Measurements from ENCODE around the gene ATXN1. TPM values are rescaled to one million over a fixed set of nuclear protein-coding genes. Genes with fewer than 3 reads are reported as not detected.

ATXN1 gene
- total and polyA plus RNA-seq, 2 of the 13 experiments (the other 11 are each of a cell fraction or from before 2014, with no cell fraction given) = 20.7 to 39.5 TPM

DNA sequence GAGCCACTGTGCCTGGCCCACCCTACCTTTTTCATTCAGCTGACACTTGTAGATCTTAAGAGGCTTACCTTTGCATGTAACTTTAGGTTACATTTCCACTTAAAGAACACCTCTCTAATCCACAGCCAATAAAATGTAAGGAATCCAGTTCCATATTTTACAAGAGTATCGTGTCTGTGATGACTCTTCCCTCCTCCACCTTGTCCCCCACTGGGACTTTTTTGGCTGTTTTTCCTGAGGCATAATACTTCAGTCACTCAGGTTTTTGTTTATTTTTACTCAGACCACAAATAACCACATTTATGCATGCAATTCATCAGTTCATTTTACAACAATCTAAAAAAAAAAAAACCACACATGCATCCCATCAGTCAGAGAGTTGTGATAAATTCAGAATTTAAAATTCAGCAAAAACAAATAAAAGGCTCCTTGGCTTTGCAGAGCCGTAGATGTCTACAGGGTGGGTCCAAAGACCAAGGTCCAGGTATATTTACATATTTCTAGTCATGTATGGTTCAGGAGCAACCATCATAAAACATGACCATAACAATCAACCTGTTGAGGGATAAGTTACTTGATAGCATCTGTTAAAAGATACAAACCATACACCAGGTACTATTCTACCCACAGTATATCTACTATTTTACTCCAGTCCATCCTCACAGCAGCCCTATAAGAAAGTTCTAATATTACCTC lies 9.9 kb downstream of the ATXN1 start (continued):
- TF ChIP-seq STAT6 (CRISPR knock-in tag; IDR thresholded peaks at IDR 0.05; ENCODE audit: borderline replicate concordance) = no peak
- no peak for TF ChIP-seq RXRB (CRISPR knock-in tag; IDR thresholded peaks at IDR 0.05; ENCODE audit: borderline replicate concordance)
- no peak for TF ChIP-seq SMC3 (IDR thresholded peaks at IDR 0.05; ENCODE audit: low read length)
- TF ChIP-seq HNF4A (CRISPR knock-in tag; IDR thresholded peaks at IDR 0.05) = peak; percentile 52
- peak; percentile 42 for TF ChIP-seq ARID5B (CRISPR knock-in tag; IDR thresholded peaks at IDR 0.05)
- no peak for TF ChIP-seq FOXK1 (CRISPR knock-in tag; IDR thresholded peaks at IDR 0.05; ENCODE audit: borderline replicate concordance, low read depth)
- TF ChIP-seq ZNF205 (CRISPR knock-in tag; IDR thresholded peaks at IDR 0.05) = no peak
- no peak for TF ChIP-seq ZFP62 (CRISPR knock-in tag; IDR thresholded peaks at IDR 0.05)
- TF ChIP-seq, protein P1, sequence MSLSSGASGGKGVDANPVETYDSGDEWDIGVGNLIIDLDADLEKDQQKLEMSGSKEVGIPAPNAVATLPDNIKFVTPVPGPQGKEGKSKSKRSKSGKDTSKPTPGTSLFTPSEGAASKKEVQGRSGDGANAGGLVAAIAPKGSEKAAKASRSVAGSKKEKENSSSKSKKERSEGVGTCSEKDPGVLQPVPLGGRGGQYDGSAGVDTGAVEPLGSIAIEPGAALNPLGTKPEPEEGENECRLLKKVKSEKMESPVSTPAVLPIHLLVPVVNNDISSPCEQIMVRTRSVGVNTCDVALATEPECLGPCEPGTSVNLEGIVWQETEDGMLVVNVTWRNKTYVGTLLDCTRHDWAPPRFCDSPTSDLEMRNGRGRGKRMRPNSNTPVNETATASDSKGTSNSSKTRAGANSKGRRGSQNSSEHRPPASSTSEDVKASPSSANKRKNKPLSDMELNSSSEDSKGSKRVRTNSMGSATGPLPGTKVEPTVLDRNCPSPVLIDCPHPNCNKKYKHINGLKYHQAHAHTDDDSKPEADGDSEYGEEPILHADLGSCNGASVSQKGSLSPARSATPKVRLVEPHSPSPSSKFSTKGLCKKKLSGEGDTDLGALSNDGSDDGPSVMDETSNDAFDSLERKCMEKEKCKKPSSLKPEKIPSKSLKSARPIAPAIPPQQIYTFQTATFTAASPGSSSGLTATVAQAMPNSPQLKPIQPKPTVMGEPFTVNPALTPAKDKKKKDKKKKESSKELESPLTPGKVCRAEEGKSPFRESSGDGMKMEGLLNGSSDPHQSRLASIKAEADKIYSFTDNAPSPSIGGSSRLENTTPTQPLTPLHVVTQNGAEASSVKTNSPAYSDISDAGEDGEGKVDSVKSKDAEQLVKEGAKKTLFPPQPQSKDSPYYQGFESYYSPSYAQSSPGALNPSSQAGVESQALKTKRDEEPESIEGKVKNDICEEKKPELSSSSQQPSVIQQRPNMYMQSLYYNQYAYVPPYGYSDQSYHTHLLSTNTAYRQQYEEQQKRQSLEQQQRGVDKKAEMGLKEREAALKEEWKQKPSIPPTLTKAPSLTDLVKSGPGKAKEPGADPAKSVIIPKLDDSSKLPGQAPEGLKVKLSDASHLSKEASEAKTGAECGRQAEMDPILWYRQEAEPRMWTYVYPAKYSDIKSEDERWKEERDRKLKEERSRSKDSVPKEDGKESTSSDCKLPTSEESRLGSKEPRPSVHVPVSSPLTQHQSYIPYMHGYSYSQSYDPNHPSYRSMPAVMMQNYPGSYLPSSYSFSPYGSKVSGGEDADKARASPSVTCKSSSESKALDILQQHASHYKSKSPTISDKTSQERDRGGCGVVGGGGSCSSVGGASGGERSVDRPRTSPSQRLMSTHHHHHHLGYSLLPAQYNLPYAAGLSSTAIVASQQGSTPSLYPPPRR (CRISPR knock-in tag; IDR thresholded peaks at IDR 0.05; ENCODE audit: borderline replicate concordance) = no peak
- TF ChIP-seq, protein P2, sequence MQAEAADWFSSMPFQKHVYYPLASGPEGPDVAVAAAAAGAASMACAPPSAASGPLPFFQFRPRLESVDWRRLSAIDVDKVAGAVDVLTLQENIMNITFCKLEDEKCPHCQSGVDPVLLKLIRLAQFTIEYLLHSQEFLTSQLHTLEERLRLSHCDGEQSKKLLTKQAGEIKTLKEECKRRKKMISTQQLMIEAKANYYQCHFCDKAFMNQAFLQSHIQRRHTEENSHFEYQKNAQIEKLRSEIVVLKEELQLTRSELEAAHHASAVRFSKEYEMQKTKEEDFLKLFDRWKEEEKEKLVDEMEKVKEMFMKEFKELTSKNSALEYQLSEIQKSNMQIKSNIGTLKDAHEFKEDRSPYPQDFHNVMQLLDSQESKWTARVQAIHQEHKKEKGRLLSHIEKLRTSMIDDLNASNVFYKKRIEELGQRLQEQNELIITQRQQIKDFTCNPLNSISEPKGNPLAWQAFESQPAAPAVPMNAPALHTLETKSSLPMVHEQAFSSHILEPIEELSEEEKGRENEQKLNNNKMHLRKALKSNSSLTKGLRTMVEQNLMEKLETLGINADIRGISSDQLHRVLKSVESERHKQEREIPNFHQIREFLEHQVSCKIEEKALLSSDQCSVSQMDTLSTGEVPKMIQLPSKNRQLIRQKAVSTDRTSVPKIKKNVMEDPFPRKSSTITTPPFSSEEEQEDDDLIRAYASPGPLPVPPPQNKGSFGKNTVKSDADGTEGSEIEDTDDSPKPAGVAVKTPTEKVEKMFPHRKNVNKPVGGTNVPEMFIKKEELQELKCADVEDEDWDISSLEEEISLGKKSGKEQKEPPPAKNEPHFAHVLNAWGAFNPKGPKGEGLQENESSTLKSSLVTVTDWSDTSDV (CRISPR knock-in tag; IDR thresholded peaks at IDR 0.05) = no peak
- peak; percentile 25; the same call in 1 of the 2 replicates for TF ChIP-seq SAP130 (CRISPR knock-in tag; IDR thresholded peaks at IDR 0.05; ENCODE audit: low read depth)
- TF ChIP-seq HMG20A (CRISPR knock-in tag; IDR thresholded peaks at IDR 0.05; ENCODE audit: borderline replicate concordance) = peak; percentile 26; the same call in 1 of the 2 replicates
- TF ChIP-seq NCOR1 (IDR thresholded peaks at IDR 0.05; ENCODE audit: borderline replicate concordance, low read length) = no peak
- no peak for TF ChIP-seq ZNF570 (CRISPR knock-in tag; IDR thresholded peaks at IDR 0.05; ENCODE audit: borderline replicate concordance)
- no peak for TF ChIP-seq ZNF510 (CRISPR knock-in tag; IDR thresholded peaks at IDR 0.05; ENCODE audit: low read depth)
